ENCODE results near the gene TTLL6.

- TF ChIP-seq POLR2A (IDR thresholded peaks at IDR 0.05; ENCODE audit: low read depth, low read length) (no peak), RFX5 (IDR thresholded peaks at IDR 0.05; ENCODE audit: low read depth, low read length) (no peak), CTCF (conservative IDR thresholded peaks at IDR 0.05; ENCODE audit: low read depth, low read length) (peak; percentile 84), RAD21 (IDR thresholded peaks at IDR 0.05; ENCODE audit: low read length) (peak; percentile 80), CEBPB (IDR thresholded peaks at IDR 0.05; ENCODE audit: low read depth, low read length) (no peak), SMC3 (IDR thresholded peaks at IDR 0.05; ENCODE audit: low read depth, low read length) (peak; percentile 67), MAFK (IDR thresholded peaks at IDR 0.05; ENCODE audit: low read depth, low read length) (no peak), RCOR1 (IDR thresholded peaks at IDR 0.05; ENCODE audit: insufficient replicate concordance, low read length) (no peak)
Measured at GRCh38 chr17:48724251-48725003, 92.6 kb downstream of the TTLL6 start.
